Endothelial cell of umbilical vein (primary cell): ENCODE data around the gene B3GNT7. TPM values are rescaled to one million over a fixed set of nuclear protein-coding genes. Genes with fewer than 3 reads are reported as not detected.

Experiments used
- BruUV-seq: library from RNA; stranded (reverse); fragments of 400-500 nt; replicated peaks from 2 replicates; lab custom pipeline; 2021; lab: Mats Ljungman, UMichigan
- CTCF ChIA-PET: fragments of 300-600, 350-600 bp; sonication (Branson Sonifier 250); formaldehyde crosslinking; loops from one replicate; lab custom pipeline; 2021; ENCODE audit warnings: antibody characterized with exemption, inconsistent platforms; lab: Charles Lee
- POLR2A ChIA-PET: fragments of 300-600, 350-600 bp; sonication (Branson Sonifier 250); formaldehyde crosslinking; loops from one replicate; lab custom pipeline; 2021; ENCODE audit warnings: antibody characterized with exemption, inconsistent platforms; lab: Charles Lee
- DNase-seq: peaks from one replicate; pipeline ENCODE4 v3.0.0-alpha.2; 2011; ENCODE audit warnings: low read depth, low spot score
- FAIRE-seq: peaks from 2 replicates; lab custom pipeline; 2011; peaks lifted over from hg19 to GRCh38; lab: Jason Lieb, UNC
- H2AFZ ChIP-seq: 2 replicates; pipeline ENCODE4 v1.6.0; 2012; ENCODE audit warnings: low read depth, low read length, control low read depth, inconsistent platforms
- H3K27ac ChIP-seq: 2 replicates; pipeline ENCODE4 v1.5.1; 2011; ENCODE audit warnings: low read depth, mild to moderate bottlenecking, control low read depth, low read length, moderate library complexity; ENCODE audit not compliant: insufficient read depth
- H3K27me3 ChIP-seq, 2 experiments: 2 replicates each; pipeline versions ENCODE4 v1.6.0 to v1.6.1; 2011; ENCODE audit warnings: low read length in 2 of 2, mixed read lengths in 1 of 2; ENCODE audit not compliant: control insufficient read depth in 2 of 2, insufficient read depth in 2 of 2
- H3K36me3 ChIP-seq, 2 experiments: 2 replicates in 1 of 2; 3 replicates in 1 of 2; pipeline ENCODE4 v1.5.1; 2011; ENCODE audit warnings: low read length in 2 of 2, mild to moderate bottlenecking in 1 of 2, moderate library complexity in 1 of 2; ENCODE audit not compliant: control insufficient read depth in 2 of 2, insufficient read depth in 2 of 2; ENCODE audit errors: extremely low read depth in 1 of 2
- H3K4me1 ChIP-seq: 3 replicates; pipeline ENCODE4 v1.5.1; 2011; ENCODE audit warnings: mild to moderate bottlenecking, low read length; ENCODE audit not compliant: control insufficient read depth, insufficient read depth; ENCODE audit errors: extremely low read depth
- H3K4me2 ChIP-seq: 2 replicates; pipeline ENCODE4 v1.6.1; 2011; ENCODE audit warnings: low read length, control low read depth, mixed read lengths; ENCODE audit not compliant: insufficient read depth
- H3K4me3 ChIP-seq, 3 experiments: fragments of 200-600 bp in 1 of 3; sonication (generic), shearing (Covaris generic) in 1 of 3; replicated peaks in 1 of 3; 2 replicates each; pipeline ENCODE4 v1.5.1; 2011 to 2016; ENCODE audit warnings: control low read depth in 3 of 3, low read length in 3 of 3, mild to moderate bottlenecking in 2 of 3, inconsistent platforms in 1 of 3, low read depth in 1 of 3, moderate library complexity in 1 of 3; ENCODE audit not compliant: insufficient read depth in 1 of 3
- H3K79me2 ChIP-seq: 2 replicates; pipeline ENCODE4 v1.6.0; 2012; ENCODE audit warnings: low read length, inconsistent platforms; ENCODE audit not compliant: control insufficient read depth, insufficient read depth
- H3K9ac ChIP-seq: replicated peaks from 2 replicates; pipeline ENCODE3; 2011; ENCODE audit warnings: low read length, control low read depth; ENCODE audit not compliant: insufficient read depth; ENCODE audit errors: extremely low read depth
- H3K9me1 ChIP-seq: replicated peaks from 3 replicates; pipeline ENCODE4 v1.6.0; 2011; ENCODE audit warnings: mild to moderate bottlenecking, low read length; ENCODE audit not compliant: control insufficient read depth, insufficient read depth; ENCODE audit errors: extremely low read depth
- H3K9me3 ChIP-seq: replicated peaks from 2 replicates; pipeline ENCODE4 v1.5.1; 2012; ENCODE audit warnings: low read length, inconsistent platforms; ENCODE audit not compliant: control insufficient read depth, insufficient read depth
- H4K20me1 ChIP-seq: replicated peaks from 2 replicates; pipeline ENCODE3; 2011; ENCODE audit warnings: mild to moderate bottlenecking, low read length; ENCODE audit not compliant: control insufficient read depth, insufficient read depth; ENCODE audit errors: extremely low read depth
- CTCF ChIP-seq, 2 donors: IDR thresholded peaks; 1 replicate in 1 of 2; 2 replicates in 1 of 2; pipeline ENCODE4 v1.5.1; 2011; ENCODE audit warnings: low read length in 2 of 2, mild to moderate bottlenecking in 2 of 2, moderate library complexity in 2 of 2, control low read depth in 1 of 2, inconsistent platforms in 1 of 2, low read depth in 1 of 2; ENCODE audit not compliant: insufficient read depth in 1 of 2; ENCODE audit errors: extremely low read depth in 1 of 2
- EZH2 ChIP-seq: IDR thresholded peaks from 2 replicates; pipeline ENCODE4 v1.6.1; 2012; ENCODE audit warnings: borderline replicate concordance, low read depth, mild to moderate bottlenecking, moderate library complexity, low read length, inconsistent platforms; ENCODE audit not compliant: severe bottlenecking
- FOS ChIP-seq: IDR thresholded peaks from 2 replicates; pipeline ENCODE4 v1.6.1; 2011; ENCODE audit warnings: mild to moderate bottlenecking, low read length, moderate library complexity, borderline replicate concordance; ENCODE audit not compliant: insufficient read depth
- GATA2 ChIP-seq: IDR thresholded peaks from 2 replicates; pipeline ENCODE4 v1.7.0; 2011; ENCODE audit warnings: low read depth, mild to moderate bottlenecking, moderate library complexity, mixed read lengths, low read length; ENCODE audit not compliant: insufficient read length, insufficient read depth
- JUN ChIP-seq: IDR thresholded peaks from 2 replicates; pipeline ENCODE4 v1.6.1; 2011; ENCODE audit warnings: borderline replicate concordance, low read depth; ENCODE audit not compliant: insufficient read length, insufficient read depth
- MAX ChIP-seq: IDR thresholded peaks from 2 replicates; pipeline ENCODE4 v1.6.1; 2011; ENCODE audit not compliant: insufficient read depth, insufficient read length
- MYC ChIP-seq: IDR thresholded peaks from one replicate; pipeline ENCODE4 v1.6.1; 2011; ENCODE audit warnings: mild to moderate bottlenecking, low read depth, low read length
- POLR2A ChIP-seq: IDR thresholded peaks from 2 replicates; pipeline ENCODE4 v1.6.1; 2012; ENCODE audit warnings: low read depth, mild to moderate bottlenecking, control low read depth, low read length
- POLR2AphosphoS5 ChIP-seq: IDR thresholded peaks from 2 replicates; pipeline ENCODE4 v1.6.1; 2012; ENCODE audit warnings: low read depth, mild to moderate bottlenecking, control low read depth, low read length, moderate library complexity; ENCODE audit not compliant: insufficient read depth
- dilution Hi-C: fragments of 300-500 bp; cut with MboI; formaldehyde crosslinking; loops from one replicate; pipeline ENCODE4 v1.15.0; 2019; ENCODE audit warnings: low sequenced_read_pairs; ENCODE audit not compliant: extremely low pct_ligation_motif_present
- intact Hi-C: fragments of 100-400 bp; cut with micrococcal nuclease; formaldehyde crosslinking; loops from one replicate; pipeline ENCODE4 v1.10.0; 2022
- polyA plus RNA-seq, 4 experiments: library from polyadenylated mRNA; depleted of rRNA in 3 of 4; stranded (reverse) in 3 of 4; unstranded in 1 of 4; fragments of >200 nt; gene quantifications; 2 replicates each; pipeline versions ENCODE4 v1.2.1 to v1.2.3, GENCODE V29; 2011 to 2012; ENCODE audit warnings: missing spikeins in 1 of 4
- total RNA-seq: library from RNA; stranded (reverse); gene quantifications from 2 replicates; pipeline ENCODE4 v1.2.3, GENCODE V29; 2021

The B3GNT7 gene
- total and polyA plus RNA-seq, 2 donors (not counting 3 experiments of a cell fraction or from before 2014, with no cell fraction given): 0.39 to 1.2 TPM

GRCh38 chr2:231353469-231353868 lies 42.0 kb upstream of the B3GNT7 start:
- Histone ChIP-seq H3K9me1 (no peaks in the 10 kb centered on the region), H3K4me2 (no peak overlapping the region), H2AFZ (no peak overlapping the region), H3K36me3 (no peaks in the 10 kb centered on the region), H3K9me3 (no peaks in the 10 kb centered on the region), H3K9ac (no peak overlapping the region), H3K27ac (no peak overlapping the region), H4K20me1 (no peaks in the 10 kb centered on the region), H3K79me2 (no peaks in the 10 kb centered on the region), H3K4me1 (no peaks in the 10 kb centered on the region), H3K4me3 (no peak overlapping the region), H3K27me3 (no peaks in the 10 kb centered on the region)
- no peak for FAIRE-seq
- intact Hi-C loops: no loop called here
- ChIA-PET POLR2A (no interaction called here), CTCF (no interaction called here)
- dilution Hi-C loops: no loop called here
- no TSS peak for BruUV-seq
- TF ChIP-seq EZH2 (no peak), FOS (no peak), MAX (no peak), JUN (no peak), POLR2AphosphoS5 (no peak), MYC (no peak), GATA2 (no peak), POLR2A (no peak), CTCF (IDR thresholded peaks at IDR 0.05; ENCODE audit: extremely low read depth in 1 of 2, insufficient read depth in 1 of 2, low read depth in 1 of 2, low read length in 2 of 2) (no peak)
- no peak for DNase-seq
